ENCODE measurements around the gene SMAD4.

- TF ChIP-seq POLR2AphosphoS5 (IDR thresholded peaks at IDR 0.05) (no peak), CTCF (IDR thresholded peaks at IDR 0.05 in 8 of 11, conservative IDR thresholded peaks at IDR 0.05 in 3 of 11) (no peak)
Observed at GRCh38 chr18:50982086-50982801, 47.8 kb upstream of the SMAD4 start.
